ENCODE measurements around the gene ZNF70.

- TF ChIP-seq ZBTB33 (IDR thresholded peaks at IDR 0.05; ENCODE audit: extremely low read depth, insufficient replicate concordance, low read length) (no peak), CTCF (IDR thresholded peaks at IDR 0.05 in 2 of 3, conservative IDR thresholded peaks at IDR 0.05 in 1 of 3; ENCODE audit: borderline replicate concordance in 1 of 3, insufficient read depth in 1 of 3, low read depth in 2 of 3, low read length in 2 of 3) (no peak), EZH2 (IDR thresholded peaks at IDR 0.05) (no peak), CBX3 (IDR thresholded peaks at IDR 0.05; ENCODE audit: low read depth) (no peak), EZH2phosphoT487 (IDR thresholded peaks at IDR 0.05; ENCODE audit: borderline replicate concordance) (no peak), ZNF274 (IDR thresholded peaks at IDR 0.05; ENCODE audit: low read depth, low read length) (no peak), ZFX (IDR thresholded peaks at IDR 0.05) (no peak), POLR2AphosphoS5 (IDR thresholded peaks at IDR 0.05; ENCODE audit: low read depth, low read length) (no peak), POLR2A (IDR thresholded peaks at IDR 0.05; ENCODE audit: borderline replicate concordance, extremely low read depth, insufficient read depth, insufficient read length) (no peak), REST (IDR thresholded peaks at IDR 0.05; ENCODE audit: low read depth) (no peak), MAX (IDR thresholded peaks at IDR 0.05) (no peak)
Observed at GRCh38 chr22:23697031-23697970, 53.6 kb downstream of the ZNF70 start.
